ENCODE data around the gene FASN.

Gene FASN

DNA sequence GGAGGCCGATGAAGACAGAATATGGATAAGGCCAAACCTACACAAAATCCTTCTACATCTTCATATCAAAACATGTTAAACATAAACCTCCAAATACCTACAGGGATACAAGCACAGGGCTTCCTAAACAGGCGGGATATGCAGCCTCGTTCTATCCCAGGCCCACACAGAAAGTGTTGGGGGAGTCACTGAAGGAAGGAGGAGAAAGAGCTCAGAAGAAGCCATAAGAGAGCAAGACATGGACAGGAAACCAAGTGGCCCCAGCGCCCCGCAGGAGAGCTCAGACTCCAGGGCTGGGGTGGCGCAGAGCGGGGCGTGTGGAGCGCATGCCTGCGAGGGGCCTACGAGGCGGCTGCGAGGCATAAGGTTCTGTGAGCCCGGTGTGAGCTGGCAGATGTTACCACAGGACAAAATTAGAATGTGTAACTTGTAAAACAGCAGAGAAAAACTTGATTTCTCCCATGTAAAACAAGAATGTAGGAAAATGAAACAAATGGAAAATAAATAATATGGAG lies 11.0 kb upstream of the FASN start:
- H3K27ac ChIP-seq (ENCODE audit: low read depth in 2 of 2, low read length in 2 of 2): no peak overlapping the region
- H3K4me3 ChIP-seq (ENCODE audit: low read length in 2 of 2): no peak overlapping the region
- no peak overlapping the region for H3K9ac ChIP-seq (ENCODE audit: low read depth in 1 of 2, low read length in 2 of 2)
- peaks cover 0 to 2% of the 10 kb centered on the region in 2 donors for H3K36me3 ChIP-seq (ENCODE audit: control insufficient read depth in 2 of 2, insufficient read depth in 2 of 2, low read length in 2 of 2)
- H3K9me3 ChIP-seq (ENCODE audit: control insufficient read depth in 2 of 2, low read length in 2 of 2): no peaks in the 10 kb centered on the region
- H3K4me1 ChIP-seq (ENCODE audit: control insufficient read depth in 2 of 2, insufficient read depth in 2 of 2, low read length in 2 of 2): peaks cover 16 to 22% of the 10 kb centered on the region in 2 donors
- H3K27me3 ChIP-seq (ENCODE audit: control insufficient read depth in 2 of 2, insufficient read depth in 2 of 2, low read length in 2 of 2): no peaks in the 10 kb centered on the region

DNA sequence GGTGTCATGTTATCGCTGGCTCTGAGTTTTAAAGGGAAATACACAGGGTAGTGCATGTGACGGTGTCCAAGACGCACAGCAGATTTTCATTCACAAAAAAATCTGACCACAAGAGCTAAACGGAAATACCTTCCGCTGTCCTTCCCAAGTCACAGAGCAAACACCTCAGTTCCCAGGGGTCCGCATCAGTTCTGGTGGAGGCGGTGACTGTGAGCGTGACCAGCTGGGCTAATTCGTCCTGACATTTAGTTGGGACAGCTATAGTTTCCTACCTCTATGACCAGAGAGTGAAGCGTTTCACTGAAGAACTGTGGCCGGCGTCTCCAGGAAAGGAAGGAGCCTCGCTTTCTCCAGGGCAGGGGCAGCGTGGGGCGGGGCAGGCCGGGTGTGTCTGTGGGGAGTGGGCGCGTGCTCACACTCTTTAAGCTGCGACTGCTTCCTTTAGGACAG lies 10.5 kb upstream of the FASN start:
- Histone ChIP-seq H3K36me3 (ENCODE audit: control insufficient read depth in 2 of 2, insufficient read depth in 2 of 2, low read length in 2 of 2) (peaks cover 0 to 2% of the 10 kb centered on the region in 2 donors), H3K9me3 (ENCODE audit: control insufficient read depth in 2 of 2, low read length in 2 of 2) (no peaks in the 10 kb centered on the region), H3K4me1 (ENCODE audit: control insufficient read depth in 2 of 2, insufficient read depth in 2 of 2, low read length in 2 of 2) (peaks cover 16 to 27% of the 10 kb centered on the region in 2 donors), H3K27me3 (ENCODE audit: control insufficient read depth in 2 of 2, insufficient read depth in 2 of 2, low read length in 2 of 2) (no peaks in the 10 kb centered on the region), H3K9ac (ENCODE audit: low read depth in 1 of 2, low read length in 2 of 2) (no peak overlapping the region), H3K4me3 (ENCODE audit: low read length in 2 of 2) (no peak overlapping the region), H3K27ac (ENCODE audit: low read depth in 2 of 2, low read length in 2 of 2) (no peak overlapping the region)

DNA sequence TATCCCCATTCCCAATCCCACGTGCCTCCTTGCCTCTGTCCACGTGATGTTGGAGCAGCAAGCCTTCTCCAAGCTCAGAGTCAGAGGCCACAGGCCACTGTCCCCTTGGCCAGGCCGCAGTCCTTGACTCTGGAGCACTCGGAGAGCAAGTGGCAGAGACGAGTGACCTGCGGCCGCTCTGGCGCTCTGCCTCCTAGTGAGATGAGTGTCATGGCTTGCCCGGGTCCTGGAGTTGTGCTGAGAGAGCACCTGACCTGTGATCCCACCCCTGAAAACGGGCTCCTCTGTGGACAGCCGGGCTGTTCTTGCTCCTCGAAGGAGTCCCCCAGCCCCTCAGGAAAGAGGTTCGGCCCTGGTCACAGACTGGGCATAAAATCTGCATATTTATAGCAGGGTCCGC lies 10.0 kb upstream of the FASN start:
- no peaks in the 10 kb centered on the region for H3K27me3 ChIP-seq (ENCODE audit: control insufficient read depth in 2 of 2, insufficient read depth in 2 of 2, low read length in 2 of 2)
- H3K36me3 ChIP-seq (ENCODE audit: control insufficient read depth in 2 of 2, insufficient read depth in 2 of 2, low read length in 2 of 2): no peaks in the 10 kb centered on the region
- peaks cover 16 to 27% of the 10 kb centered on the region in 2 donors for H3K4me1 ChIP-seq (ENCODE audit: control insufficient read depth in 2 of 2, insufficient read depth in 2 of 2, low read length in 2 of 2)
- H3K4me3 ChIP-seq (ENCODE audit: low read length in 2 of 2): no peak overlapping the region
- H3K9ac ChIP-seq (ENCODE audit: low read depth in 1 of 2, low read length in 2 of 2): no peak overlapping the region
- H3K27ac ChIP-seq (ENCODE audit: low read depth in 2 of 2, low read length in 2 of 2): no peak overlapping the region
- no peaks in the 10 kb centered on the region for H3K9me3 ChIP-seq (ENCODE audit: control insufficient read depth in 2 of 2, low read length in 2 of 2)

DNA sequence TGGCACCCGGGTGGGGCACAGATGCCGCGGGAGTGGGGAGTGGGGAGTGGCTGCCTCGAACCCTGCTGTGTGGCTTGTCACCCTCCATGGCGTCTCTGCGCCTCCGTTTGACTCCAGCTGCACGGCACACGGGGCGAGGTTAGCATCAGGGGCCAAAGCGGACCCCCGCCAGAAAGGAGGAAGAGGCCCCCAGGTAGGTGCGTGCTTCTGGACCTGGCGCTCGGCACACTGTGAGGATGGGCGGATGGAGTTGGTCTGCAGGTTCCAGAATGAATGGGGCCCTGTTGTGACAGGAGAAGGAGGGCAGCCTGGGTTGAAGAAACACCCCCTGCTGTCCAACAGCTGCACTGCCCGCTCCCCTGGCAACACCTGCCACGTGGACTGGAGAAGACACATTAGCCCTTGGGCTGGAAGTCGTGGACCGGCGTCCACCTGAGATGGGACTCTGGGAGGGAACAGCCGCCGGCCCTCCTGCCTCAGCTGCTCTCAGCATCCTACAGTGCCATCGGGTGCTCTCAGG lies 9.4 kb upstream of the FASN start:
- Histone ChIP-seq H3K4me3 (ENCODE audit: low read length in 2 of 2) (no peak overlapping the region), H3K9ac (ENCODE audit: low read depth in 1 of 2, low read length in 2 of 2) (no peak overlapping the region), H3K27me3 (ENCODE audit: control insufficient read depth in 2 of 2, insufficient read depth in 2 of 2, low read length in 2 of 2) (no peaks in the 10 kb centered on the region), H3K36me3 (ENCODE audit: control insufficient read depth in 2 of 2, insufficient read depth in 2 of 2, low read length in 2 of 2) (no peaks in the 10 kb centered on the region), H3K9me3 (ENCODE audit: control insufficient read depth in 2 of 2, low read length in 2 of 2) (no peaks in the 10 kb centered on the region), H3K4me1 (ENCODE audit: control insufficient read depth in 2 of 2, insufficient read depth in 2 of 2, low read length in 2 of 2) (peaks cover 16 to 27% of the 10 kb centered on the region in 2 donors), H3K27ac (ENCODE audit: low read depth in 2 of 2, low read length in 2 of 2) (peak overlapping the region in 1 of 2 donors; percentile 90)

DNA sequence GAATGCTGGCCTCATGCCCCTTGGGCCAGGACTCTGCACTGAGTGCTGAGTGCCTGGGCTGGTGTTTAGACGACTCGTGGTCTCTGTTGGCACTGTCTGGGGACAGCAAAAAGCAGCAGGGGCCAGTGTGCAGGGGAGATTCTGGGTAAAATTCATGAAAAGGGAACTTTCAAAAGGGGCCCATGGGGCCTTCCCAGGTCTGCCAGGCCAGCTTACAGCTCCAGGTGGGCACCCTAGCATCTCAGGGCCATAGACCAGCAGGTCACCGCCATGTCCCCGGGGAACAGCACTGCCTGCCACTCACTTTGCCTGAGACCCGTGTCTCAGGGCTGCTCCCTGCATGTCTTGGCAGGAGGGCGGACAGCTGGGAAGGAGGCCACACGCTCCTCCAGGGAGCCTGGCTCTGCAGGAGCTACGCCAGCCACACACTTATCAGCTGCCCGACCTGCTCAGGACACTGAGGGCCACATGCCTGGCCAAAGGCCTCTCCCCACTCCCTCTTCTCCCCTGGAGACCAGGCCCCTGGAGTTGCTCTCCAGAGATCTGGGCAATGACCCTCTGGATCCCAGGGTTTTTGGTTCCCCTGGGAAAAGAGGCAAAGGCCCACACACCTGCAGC lies 8.8 kb upstream of the FASN start:
- no peaks in the 10 kb centered on the region for H3K36me3 ChIP-seq (ENCODE audit: control insufficient read depth in 2 of 2, insufficient read depth in 2 of 2, low read length in 2 of 2)
- peak overlapping the region; percentile 70 to 72 for H3K9ac ChIP-seq (ENCODE audit: low read depth in 1 of 2, low read length in 2 of 2)
- peaks cover 17 to 27% of the 10 kb centered on the region in 2 donors for H3K4me1 ChIP-seq (ENCODE audit: control insufficient read depth in 2 of 2, insufficient read depth in 2 of 2, low read length in 2 of 2)
- H3K27me3 ChIP-seq (ENCODE audit: control insufficient read depth in 2 of 2, insufficient read depth in 2 of 2, low read length in 2 of 2): no peaks in the 10 kb centered on the region
- peak overlapping the region; percentile 60 to 71 for H3K4me3 ChIP-seq (ENCODE audit: low read length in 2 of 2)
- peak overlapping the region; percentile 80 to 90 for H3K27ac ChIP-seq (ENCODE audit: low read depth in 2 of 2, low read length in 2 of 2)
- no peaks in the 10 kb centered on the region for H3K9me3 ChIP-seq (ENCODE audit: control insufficient read depth in 2 of 2, low read length in 2 of 2)

DNA sequence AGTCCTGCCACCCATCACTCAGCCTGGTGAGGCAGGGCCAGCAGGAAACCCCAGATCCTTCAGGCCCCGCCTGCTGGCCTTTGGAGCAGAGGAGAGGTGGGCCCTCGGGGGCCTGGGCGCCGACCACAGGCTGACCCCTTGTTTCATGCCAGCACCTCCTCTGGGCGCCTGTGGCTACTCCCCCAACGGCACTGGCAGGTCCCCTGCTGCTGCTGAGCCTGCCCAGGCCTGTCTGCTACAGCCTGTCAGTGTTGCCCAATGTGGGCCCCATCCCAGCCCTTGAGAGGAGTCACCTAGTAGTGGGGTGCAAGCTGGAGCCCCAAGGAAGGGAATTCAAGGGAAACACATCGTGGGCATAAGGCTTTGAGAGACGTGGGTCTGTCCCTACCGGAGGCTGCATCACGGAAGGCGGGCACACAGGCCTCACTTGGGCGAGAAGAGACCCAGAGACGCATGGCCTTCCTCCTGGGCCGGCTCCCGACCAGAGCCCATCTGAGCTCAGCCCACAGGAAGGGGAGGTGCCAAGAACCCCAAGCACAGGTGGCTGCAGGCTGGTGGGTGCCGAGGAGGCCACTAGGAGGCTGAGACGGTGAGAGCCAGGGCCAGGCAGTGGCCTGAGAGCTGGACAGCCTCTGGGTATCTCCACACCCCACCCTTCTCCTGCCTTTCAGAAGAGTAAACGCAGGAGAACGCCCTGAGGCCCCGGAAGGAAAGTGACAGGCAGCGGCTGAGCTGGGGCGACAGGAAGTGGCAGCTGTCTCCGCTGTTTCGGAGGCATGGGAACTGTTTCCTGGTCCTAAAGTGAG lies 8.0 kb upstream of the FASN start:
- no peaks in the 10 kb centered on the region for H3K36me3 ChIP-seq (ENCODE audit: control insufficient read depth in 2 of 2, insufficient read depth in 2 of 2, low read length in 2 of 2)
- H3K4me1 ChIP-seq (ENCODE audit: control insufficient read depth in 2 of 2, insufficient read depth in 2 of 2, low read length in 2 of 2): peaks cover 23 to 35% of the 10 kb centered on the region in 2 donors
- H3K9me3 ChIP-seq (ENCODE audit: control insufficient read depth in 2 of 2, low read length in 2 of 2): no peaks in the 10 kb centered on the region
- H3K4me3 ChIP-seq (ENCODE audit: low read length in 2 of 2): peak overlapping the region; percentile 60 to 71
- peak overlapping the region; percentile 70 to 72 for H3K9ac ChIP-seq (ENCODE audit: low read depth in 1 of 2, low read length in 2 of 2)
- H3K27ac ChIP-seq (ENCODE audit: low read depth in 2 of 2, low read length in 2 of 2): peak overlapping the region; percentile 80 to 90
- no peaks in the 10 kb centered on the region for H3K27me3 ChIP-seq (ENCODE audit: control insufficient read depth in 2 of 2, insufficient read depth in 2 of 2, low read length in 2 of 2)

DNA sequence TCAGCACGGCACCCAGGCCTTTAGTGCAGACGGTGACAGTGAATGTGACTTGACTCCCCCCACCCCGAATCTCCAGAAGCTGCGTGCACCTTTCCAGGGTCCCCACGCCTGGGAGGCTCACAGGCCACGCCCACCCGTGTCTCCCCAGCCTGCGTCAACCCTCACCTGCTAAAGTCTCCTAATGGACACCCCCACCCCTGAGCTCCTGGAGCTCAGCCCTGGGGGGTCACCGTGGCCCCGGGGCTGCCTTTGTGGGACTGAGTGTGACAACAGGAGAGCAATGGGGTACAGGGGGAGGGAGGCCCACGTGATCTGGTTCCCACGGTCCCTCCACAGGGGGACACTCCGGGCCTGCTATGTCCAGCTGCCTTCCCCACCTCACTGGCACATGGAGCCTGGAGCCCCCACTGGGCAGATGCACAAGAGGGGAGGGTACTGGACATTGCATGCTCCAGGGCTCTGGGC lies 7.4 kb upstream of the FASN start:
- peak overlapping the region; percentile 80 to 90 for H3K27ac ChIP-seq (ENCODE audit: low read depth in 2 of 2, low read length in 2 of 2)
- H3K27me3 ChIP-seq (ENCODE audit: control insufficient read depth in 2 of 2, insufficient read depth in 2 of 2, low read length in 2 of 2): no peaks in the 10 kb centered on the region
- no peaks in the 10 kb centered on the region for H3K36me3 ChIP-seq (ENCODE audit: control insufficient read depth in 2 of 2, insufficient read depth in 2 of 2, low read length in 2 of 2)
- peak overlapping the region in 1 of 2 donors; percentile 15 for H3K9ac ChIP-seq (ENCODE audit: low read depth in 1 of 2, low read length in 2 of 2)
- no peaks in the 10 kb centered on the region for H3K9me3 ChIP-seq (ENCODE audit: control insufficient read depth in 2 of 2, low read length in 2 of 2)
- H3K4me1 ChIP-seq (ENCODE audit: control insufficient read depth in 2 of 2, insufficient read depth in 2 of 2, low read length in 2 of 2): peaks cover 26 to 37% of the 10 kb centered on the region in 2 donors
- H3K4me3 ChIP-seq (ENCODE audit: low read length in 2 of 2): peak overlapping the region in 1 of 2 donors; percentile 71

DNA sequence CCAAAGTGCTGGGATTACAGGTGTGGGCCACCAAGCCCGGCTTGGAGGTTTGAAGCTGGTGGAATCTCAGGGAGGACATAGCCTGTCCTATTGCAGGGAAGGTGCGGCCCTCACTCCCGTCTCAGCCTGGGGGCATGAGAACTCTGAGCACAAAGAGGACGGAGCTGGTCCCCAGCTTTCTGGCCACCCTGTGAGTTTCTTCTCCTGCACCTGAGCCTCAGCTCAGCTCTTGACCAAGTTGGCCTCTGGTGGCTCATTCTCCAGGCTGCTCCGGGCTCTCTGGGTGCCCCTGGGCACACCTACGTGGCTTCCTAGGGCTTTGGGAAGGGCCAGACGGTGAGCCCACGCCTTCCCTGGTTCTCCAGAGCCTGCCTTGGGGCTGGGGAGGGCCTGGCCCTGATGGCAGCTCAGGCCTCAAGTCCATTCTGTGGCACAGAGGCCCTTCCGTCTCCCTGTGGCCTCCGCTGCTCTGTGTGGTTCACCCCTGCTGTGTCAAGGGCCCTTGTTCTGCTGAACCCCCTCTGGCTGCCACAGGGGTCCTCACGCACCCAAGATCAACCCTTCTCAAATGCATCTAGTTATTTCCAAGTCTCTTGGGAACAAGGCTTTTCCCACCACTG lies 6.9 kb upstream of the FASN start:
- no peak overlapping the region for H3K27ac ChIP-seq (ENCODE audit: low read depth in 2 of 2, low read length in 2 of 2)

DNA sequence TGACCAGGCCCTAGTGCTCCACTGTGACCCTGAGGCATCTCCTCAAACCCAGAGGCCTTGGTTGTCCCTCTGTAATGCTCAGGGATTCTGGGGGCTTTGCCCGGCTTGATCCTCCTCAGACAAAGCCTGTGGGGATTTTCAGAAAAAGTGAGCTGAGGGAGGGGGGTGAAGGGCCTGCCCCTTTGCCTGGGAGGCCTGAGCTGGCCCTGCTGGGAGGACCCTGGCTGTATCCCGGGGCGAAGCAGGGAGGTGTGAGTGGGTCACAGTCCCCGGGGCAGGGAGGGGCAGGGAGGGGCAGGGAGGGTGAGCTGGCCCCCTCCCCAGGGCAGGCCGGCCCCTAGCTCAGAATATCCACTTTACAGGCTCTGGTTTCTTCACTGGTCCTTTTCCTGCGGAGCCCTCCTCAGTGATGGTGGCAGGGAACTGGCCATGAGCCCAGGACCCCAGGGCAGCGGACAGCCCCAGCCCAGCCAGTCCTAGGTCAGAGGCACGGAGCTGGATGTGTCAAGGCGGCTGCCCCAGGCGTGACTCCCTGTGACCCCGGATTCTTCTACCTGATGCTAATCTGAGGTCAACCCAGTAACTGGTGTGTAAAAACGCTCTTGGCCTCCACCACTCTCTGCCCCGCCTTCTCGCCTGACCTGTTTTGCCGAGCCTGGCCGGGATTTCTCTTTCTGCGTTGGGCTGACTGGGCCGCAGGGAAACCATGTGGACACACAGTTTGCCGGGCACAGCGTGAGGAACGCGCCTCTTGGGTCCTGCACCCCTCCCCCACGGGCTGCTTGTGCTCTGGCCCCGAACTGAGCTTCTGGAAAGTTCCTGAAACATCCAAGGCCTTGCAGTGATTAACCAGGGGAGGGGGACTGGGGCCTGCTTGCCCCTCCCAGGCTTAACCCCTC lies 5.8 kb upstream of the FASN start:
- Histone ChIP-seq H3K27me3 (ENCODE audit: control insufficient read depth in 2 of 2, insufficient read depth in 2 of 2, low read length in 2 of 2) (no peaks in the 10 kb centered on the region), H3K4me3 (ENCODE audit: low read length in 2 of 2) (no peak overlapping the region), H3K9me3 (ENCODE audit: control insufficient read depth in 2 of 2, low read length in 2 of 2) (no peaks in the 10 kb centered on the region), H3K4me1 (ENCODE audit: control insufficient read depth in 2 of 2, insufficient read depth in 2 of 2, low read length in 2 of 2) (peaks cover 34 to 50% of the 10 kb centered on the region in 2 donors), H3K36me3 (ENCODE audit: control insufficient read depth in 2 of 2, insufficient read depth in 2 of 2, low read length in 2 of 2) (no peaks in the 10 kb centered on the region), H3K9ac (ENCODE audit: low read depth in 1 of 2, low read length in 2 of 2) (no peak overlapping the region), H3K27ac (ENCODE audit: low read depth in 2 of 2, low read length in 2 of 2) (no peak overlapping the region)

More for the DNA sequence above, 6.9 kb upstream of the FASN start:
- H3K9ac ChIP-seq (ENCODE audit: low read depth in 1 of 2, low read length in 2 of 2): no peak overlapping the region
- H3K27me3 ChIP-seq (ENCODE audit: control insufficient read depth in 2 of 2, insufficient read depth in 2 of 2, low read length in 2 of 2): no peaks in the 10 kb centered on the region
- peaks cover 26 to 40% of the 10 kb centered on the region in 2 donors for H3K4me1 ChIP-seq (ENCODE audit: control insufficient read depth in 2 of 2, insufficient read depth in 2 of 2, low read length in 2 of 2)
- no peaks in the 10 kb centered on the region for H3K36me3 ChIP-seq (ENCODE audit: control insufficient read depth in 2 of 2, insufficient read depth in 2 of 2, low read length in 2 of 2)
- no peaks in the 10 kb centered on the region for H3K9me3 ChIP-seq (ENCODE audit: control insufficient read depth in 2 of 2, low read length in 2 of 2)
- H3K4me3 ChIP-seq (ENCODE audit: low read length in 2 of 2): no peak overlapping the region

Measured in mucosa of rectum (tissue), 2 donors.